Measurements from ENCODE around the gene MACROH2A1. TPM values are rescaled to one million over a fixed set of nuclear protein-coding genes. Genes with fewer than 3 reads are reported as not detected.
A peak's percentile ranks its signal among the peaks of the same experiment; 100 is the strongest.

MACROH2A1 gene
- total RNA-seq, 1 donor from 2014 or later = 190 TPM

DNA sequence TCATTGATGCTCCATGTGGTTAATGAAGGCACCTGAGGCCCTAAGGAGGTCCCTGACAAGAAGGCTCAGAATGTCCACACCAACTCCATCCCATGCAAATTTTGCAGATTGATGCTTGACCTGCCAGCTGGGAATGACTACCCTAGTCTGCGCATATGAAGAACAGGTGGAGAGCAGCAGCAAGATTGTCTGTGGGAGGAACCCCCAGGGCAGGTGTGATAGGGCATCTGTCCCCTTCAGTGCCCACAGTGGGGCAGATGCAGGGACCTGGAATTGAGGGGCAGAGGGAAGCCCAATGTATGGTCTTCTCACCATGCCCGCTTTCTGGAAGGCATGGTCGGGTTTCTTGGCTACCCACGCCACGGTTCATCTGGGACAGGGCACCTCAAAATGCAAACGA is 79.6 kb downstream of the MACROH2A1 start:
- Histone ChIP-seq H3K9me3 (no peaks in the 10 kb centered on the region), H3K27me3 (no peaks in the 10 kb centered on the region), H3K36me3 (no peaks in the 10 kb centered on the region), H3K27ac (no peak overlapping the region), H3K4me1 (peaks cover 12% of the 10 kb centered on the region), H3K4me3 (no peak overlapping the region)
- TF ChIP-seq, protein P1, sequence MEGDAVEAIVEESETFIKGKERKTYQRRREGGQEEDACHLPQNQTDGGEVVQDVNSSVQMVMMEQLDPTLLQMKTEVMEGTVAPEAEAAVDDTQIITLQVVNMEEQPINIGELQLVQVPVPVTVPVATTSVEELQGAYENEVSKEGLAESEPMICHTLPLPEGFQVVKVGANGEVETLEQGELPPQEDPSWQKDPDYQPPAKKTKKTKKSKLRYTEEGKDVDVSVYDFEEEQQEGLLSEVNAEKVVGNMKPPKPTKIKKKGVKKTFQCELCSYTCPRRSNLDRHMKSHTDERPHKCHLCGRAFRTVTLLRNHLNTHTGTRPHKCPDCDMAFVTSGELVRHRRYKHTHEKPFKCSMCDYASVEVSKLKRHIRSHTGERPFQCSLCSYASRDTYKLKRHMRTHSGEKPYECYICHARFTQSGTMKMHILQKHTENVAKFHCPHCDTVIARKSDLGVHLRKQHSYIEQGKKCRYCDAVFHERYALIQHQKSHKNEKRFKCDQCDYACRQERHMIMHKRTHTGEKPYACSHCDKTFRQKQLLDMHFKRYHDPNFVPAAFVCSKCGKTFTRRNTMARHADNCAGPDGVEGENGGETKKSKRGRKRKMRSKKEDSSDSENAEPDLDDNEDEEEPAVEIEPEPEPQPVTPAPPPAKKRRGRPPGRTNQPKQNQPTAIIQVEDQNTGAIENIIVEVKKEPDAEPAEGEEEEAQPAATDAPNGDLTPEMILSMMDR (IDR thresholded peaks at IDR 0.05) = no peak
- TF ChIP-seq POLR2AphosphoS5 (IDR thresholded peaks at IDR 0.05; ENCODE audit: insufficient read depth in 1 of 2, low read depth in 1 of 2) = no peak
- TF ChIP-seq POLR2A (IDR thresholded peaks at IDR 0.05) = no peak
- intact Hi-C loops (cut with DNase I) = no loop called here
- no peak for DNase-seq (ENCODE audit: extremely low spot score in 2 of 2)

DNA sequence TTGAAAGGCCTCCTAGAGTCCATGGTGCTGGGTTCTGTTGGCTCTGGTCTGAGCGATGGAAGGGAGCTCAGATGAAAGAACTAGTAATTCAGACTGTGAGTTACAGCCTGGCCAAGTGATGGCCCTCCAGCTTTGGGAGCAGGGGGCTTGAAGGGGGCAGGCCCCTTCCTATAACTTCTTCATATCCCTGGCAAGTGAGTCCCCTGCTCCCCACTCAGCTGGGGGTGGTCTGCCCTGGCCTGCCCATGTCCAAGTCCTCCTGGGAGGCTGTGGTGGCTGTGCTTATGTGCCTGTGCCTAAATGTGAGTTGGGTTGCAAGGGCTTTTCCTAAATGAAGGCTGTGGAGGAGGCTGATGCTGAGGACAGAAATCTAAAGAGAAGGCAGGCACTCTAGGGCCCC is 80.1 kb downstream of the MACROH2A1 start:
- no peaks in the 10 kb centered on the region for H3K36me3 ChIP-seq
- intact Hi-C loops (cut with DNase I) = no loop called here
- peak in 1 of 2 donors; percentile 69 for DNase-seq (ENCODE audit: extremely low spot score in 2 of 2)
- H3K4me1 ChIP-seq = peaks cover 7% of the 10 kb centered on the region
- no peaks in the 10 kb centered on the region for H3K27me3 ChIP-seq
- H3K27ac ChIP-seq = no peak overlapping the region
- H3K9me3 ChIP-seq = no peaks in the 10 kb centered on the region
- H3K4me3 ChIP-seq = no peak overlapping the region
- TF ChIP-seq POLR2AphosphoS5 (IDR thresholded peaks at IDR 0.05; ENCODE audit: insufficient read depth in 1 of 2, low read depth in 1 of 2) (no peak), POLR2A (IDR thresholded peaks at IDR 0.05) (no peak)
- TF ChIP-seq, protein P1 (IDR thresholded peaks at IDR 0.05) = no peak

DNA sequence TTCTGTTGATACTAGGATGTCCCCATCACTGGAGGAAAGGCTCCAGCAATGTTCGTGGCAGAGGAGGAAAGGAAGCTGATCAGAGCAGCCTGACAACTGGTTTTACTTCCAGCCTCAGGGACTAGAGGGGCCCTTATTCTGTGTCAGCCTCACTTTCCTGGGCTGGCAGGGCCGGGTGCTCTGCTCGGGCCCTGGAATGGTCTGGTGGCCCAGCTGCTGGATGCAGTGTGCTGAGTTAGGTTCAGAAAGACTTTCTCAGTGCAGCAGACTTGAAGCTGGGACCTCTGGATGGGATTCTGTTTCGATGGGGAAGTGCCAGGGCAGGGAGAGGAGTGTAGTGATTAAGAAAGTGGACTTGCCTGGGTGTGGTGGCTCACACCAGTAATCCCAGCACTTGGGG is 81.0 kb downstream of the MACROH2A1 start:
- H3K4me1 ChIP-seq = no peaks in the 10 kb centered on the region
- TF ChIP-seq, protein P1 (IDR thresholded peaks at IDR 0.05) = no peak
- no peak overlapping the region for H3K4me3 ChIP-seq
- no peaks in the 10 kb centered on the region for H3K27me3 ChIP-seq
- no peak for DNase-seq (ENCODE audit: extremely low spot score in 2 of 2)
- no peaks in the 10 kb centered on the region for H3K9me3 ChIP-seq
- intact Hi-C loops (cut with DNase I) = no loop called here
- no peak overlapping the region for H3K27ac ChIP-seq
- no peaks in the 10 kb centered on the region for H3K36me3 ChIP-seq

DNA sequence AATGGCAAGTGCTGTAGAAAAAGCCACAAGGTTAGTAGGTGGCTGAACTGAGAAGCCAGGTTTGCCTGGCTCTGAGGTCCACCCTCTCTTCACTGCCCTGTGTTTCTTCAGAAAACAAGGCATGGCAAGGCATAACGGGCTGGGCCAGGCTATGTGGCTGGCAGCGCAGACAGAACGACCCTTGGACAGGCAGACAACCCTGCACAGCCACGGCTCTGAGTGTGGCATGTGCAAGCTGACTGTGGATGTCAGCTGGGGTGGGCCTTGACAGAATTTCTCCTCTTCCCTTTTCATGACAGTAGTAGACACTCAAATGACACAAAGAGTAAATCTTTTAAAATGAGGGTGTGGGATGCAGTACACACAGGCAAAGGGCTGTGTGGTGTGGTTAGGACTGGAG is 81.7 kb downstream of the MACROH2A1 start:
- no peak overlapping the region for H3K4me3 ChIP-seq
- no peak for TF ChIP-seq POLR2A (IDR thresholded peaks at IDR 0.05)
- no peaks in the 10 kb centered on the region for H3K27me3 ChIP-seq
- no peaks in the 10 kb centered on the region for H3K4me1 ChIP-seq
- DNase-seq (ENCODE audit: extremely low spot score in 2 of 2) = no peak
- H3K36me3 ChIP-seq = no peaks in the 10 kb centered on the region
- no peaks in the 10 kb centered on the region for H3K9me3 ChIP-seq
- intact Hi-C loops (cut with DNase I) = no loop called here
- no peak overlapping the region for H3K27ac ChIP-seq

DNA sequence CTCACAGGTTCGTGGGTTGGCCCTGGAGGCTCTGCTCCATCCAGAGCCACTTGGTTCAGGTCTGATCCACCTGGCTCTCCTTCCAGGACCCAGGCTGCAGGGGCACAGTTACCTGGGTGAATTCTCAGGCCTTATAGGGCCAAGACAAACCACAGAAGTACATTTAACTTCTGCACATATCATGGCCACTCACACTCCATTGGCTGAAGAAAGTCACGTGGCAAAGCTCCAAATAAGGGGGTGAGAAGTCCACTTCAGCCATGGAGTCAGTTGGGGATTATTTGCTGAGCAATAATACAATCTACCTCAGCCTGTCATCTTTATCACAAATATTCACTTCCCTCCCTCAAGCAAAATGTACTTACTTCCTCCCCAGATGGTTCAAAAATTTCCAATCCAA is 83.6 kb downstream of the MACROH2A1 start:
- Histone ChIP-seq H3K9me3 (no peaks in the 10 kb centered on the region), H3K4me3 (no peak overlapping the region), H3K36me3 (no peaks in the 10 kb centered on the region), H3K27me3 (no peaks in the 10 kb centered on the region), H3K4me1 (no peaks in the 10 kb centered on the region), H3K27ac (no peak overlapping the region)
- intact Hi-C loops (cut with DNase I) = no loop called here
- DNase-seq (ENCODE audit: extremely low spot score in 2 of 2) = no peak
- TF ChIP-seq POLR2A (IDR thresholded peaks at IDR 0.05) (no peak), POLR2AphosphoS5 (IDR thresholded peaks at IDR 0.05; ENCODE audit: insufficient read depth in 1 of 2, low read depth in 1 of 2) (no peak)
- TF ChIP-seq, protein P1 (IDR thresholded peaks at IDR 0.05) = no peak

DNA sequence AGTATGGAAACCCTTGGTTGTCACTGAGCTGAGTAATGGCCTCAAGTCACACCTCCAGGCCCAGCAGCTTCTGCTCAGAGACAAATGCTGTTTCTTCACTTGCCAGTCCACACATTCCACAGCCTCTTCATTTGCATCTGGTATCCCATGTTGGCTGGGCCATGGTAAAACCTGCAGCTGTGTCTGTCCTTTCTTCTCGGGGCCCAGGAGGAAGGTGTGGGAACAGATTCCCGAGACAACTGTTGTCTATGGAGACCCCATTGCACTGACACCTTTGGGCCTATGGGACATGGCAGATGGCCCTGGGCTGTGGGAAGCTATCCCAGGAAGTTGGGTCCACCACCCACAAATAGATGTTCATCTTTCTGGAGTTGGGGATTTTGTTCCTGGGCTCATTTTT is 85.1 kb downstream of the MACROH2A1 start:
- Histone ChIP-seq H3K9me3 (no peaks in the 10 kb centered on the region), H3K4me3 (no peak overlapping the region), H3K4me1 (no peaks in the 10 kb centered on the region), H3K27me3 (no peaks in the 10 kb centered on the region), H3K27ac (no peak overlapping the region), H3K36me3 (no peaks in the 10 kb centered on the region)
- intact Hi-C loops (cut with DNase I) = no loop called here
- DNase-seq (ENCODE audit: extremely low spot score in 2 of 2) = no peak
- TF ChIP-seq POLR2AphosphoS5 (IDR thresholded peaks at IDR 0.05; ENCODE audit: insufficient read depth in 1 of 2, low read depth in 1 of 2) (no peak), POLR2A (IDR thresholded peaks at IDR 0.05) (no peak)
- TF ChIP-seq, protein P1 (IDR thresholded peaks at IDR 0.05) = no peak

Data from vagina (tissue), 2 donors.